ENCODE results near the gene CCDC87.
"Not testable (repeated sequence)": the region's sequence is repeated elsewhere in the genome, so short reads cannot be mapped to it uniquely, and the experiment has no call there.

CCDC87 gene

DNA sequence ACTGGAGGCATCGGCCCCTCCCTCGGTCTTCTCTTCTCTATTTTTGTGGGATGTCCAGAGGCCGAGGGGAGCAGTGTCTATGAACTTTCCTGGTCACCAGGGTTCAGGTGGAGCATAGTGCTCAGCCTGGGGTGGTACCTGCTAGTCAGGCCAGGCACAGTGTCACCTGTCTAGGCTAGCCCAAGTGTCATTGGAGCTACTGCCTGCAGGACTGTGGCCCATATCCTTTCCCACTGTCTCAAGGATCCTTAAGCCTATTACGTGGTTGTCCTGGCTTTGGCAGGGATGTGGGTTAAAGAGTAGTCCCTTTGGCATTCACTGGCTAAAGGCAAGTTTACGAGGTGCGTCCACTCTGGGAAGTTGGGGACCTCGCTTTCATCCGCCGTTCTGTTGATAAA lies 32.9 kb upstream of the CCDC87 start:
- Histone ChIP-seq H3K36me3 (ENCODE audit: insufficient read depth, low read length) (peaks cover 76% of the 10 kb centered on the region), H3K4me1 (ENCODE audit: insufficient read depth, low read length) (no peaks in the 10 kb centered on the region), H3K9me3 (ENCODE audit: control insufficient read depth, insufficient read depth, low read length) (no peaks in the 10 kb centered on the region), H3K9ac (ENCODE audit: low read depth, low read length) (no peak overlapping the region)

DNA sequence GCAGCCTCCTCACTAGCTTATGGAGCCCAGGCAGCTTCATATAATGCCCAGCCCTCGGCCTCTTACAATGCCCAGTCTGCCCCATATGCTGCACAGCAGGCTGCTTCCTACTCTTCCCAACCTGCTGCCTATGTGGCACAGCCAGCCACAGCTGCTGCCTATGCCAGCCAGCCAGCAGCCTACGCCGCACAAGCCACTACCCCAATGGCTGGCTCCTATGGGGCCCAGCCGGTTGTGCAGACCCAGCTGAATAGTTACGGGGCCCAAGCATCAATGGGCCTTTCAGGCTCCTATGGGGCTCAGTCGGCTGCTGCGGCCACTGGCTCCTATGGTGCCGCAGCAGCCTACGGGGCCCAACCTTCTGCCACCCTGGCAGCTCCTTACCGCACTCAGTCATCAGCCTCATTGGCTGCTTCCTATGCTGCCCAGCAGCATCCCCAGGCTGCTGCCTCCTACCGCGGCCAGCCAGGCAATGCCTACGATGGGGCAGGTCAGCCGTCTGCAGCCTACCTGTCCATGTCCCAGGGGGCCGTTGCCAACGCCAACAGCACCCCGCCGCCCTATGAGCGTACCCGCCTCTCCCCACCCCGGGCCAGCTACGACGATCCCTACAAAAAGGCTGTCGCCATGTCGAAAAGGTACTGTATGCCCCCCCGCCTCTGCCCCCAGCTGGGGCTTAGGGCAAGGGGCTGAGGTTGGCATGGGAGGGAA lies 32.3 kb upstream of the CCDC87 start:
- H3K9me3 ChIP-seq (ENCODE audit: control insufficient read depth, insufficient read depth, low read length): no peaks in the 10 kb centered on the region
- H3K9ac ChIP-seq (ENCODE audit: low read depth, low read length): no peak overlapping the region
- no peaks in the 10 kb centered on the region for H3K4me1 ChIP-seq (ENCODE audit: insufficient read depth, low read length)
- H3K36me3 ChIP-seq (ENCODE audit: insufficient read depth, low read length): peaks cover 75% of the 10 kb centered on the region

DNA sequence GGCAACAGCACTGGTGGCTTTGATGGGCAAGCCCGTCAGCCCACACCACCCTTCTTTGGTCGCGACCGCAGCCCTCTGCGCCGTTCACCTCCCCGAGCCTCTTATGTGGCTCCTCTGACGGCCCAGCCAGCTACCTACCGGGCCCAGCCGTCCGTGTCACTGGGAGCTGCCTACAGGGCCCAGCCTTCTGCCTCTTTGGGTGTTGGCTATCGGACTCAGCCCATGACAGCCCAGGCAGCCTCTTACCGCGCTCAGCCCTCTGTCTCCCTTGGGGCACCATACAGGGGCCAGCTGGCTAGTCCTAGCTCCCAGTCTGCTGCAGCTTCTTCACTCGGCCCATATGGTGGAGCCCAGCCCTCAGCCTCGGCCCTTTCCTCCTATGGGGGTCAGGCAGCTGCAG lies 31.6 kb upstream of the CCDC87 start:
- Histone ChIP-seq H3K4me1 (ENCODE audit: insufficient read depth, low read length) (no peaks in the 10 kb centered on the region), H3K9me3 (ENCODE audit: control insufficient read depth, insufficient read depth, low read length) (no peaks in the 10 kb centered on the region), H3K36me3 (ENCODE audit: insufficient read depth, low read length) (peaks cover 68% of the 10 kb centered on the region), H3K9ac (ENCODE audit: low read depth, low read length) (no peak overlapping the region)

DNA sequence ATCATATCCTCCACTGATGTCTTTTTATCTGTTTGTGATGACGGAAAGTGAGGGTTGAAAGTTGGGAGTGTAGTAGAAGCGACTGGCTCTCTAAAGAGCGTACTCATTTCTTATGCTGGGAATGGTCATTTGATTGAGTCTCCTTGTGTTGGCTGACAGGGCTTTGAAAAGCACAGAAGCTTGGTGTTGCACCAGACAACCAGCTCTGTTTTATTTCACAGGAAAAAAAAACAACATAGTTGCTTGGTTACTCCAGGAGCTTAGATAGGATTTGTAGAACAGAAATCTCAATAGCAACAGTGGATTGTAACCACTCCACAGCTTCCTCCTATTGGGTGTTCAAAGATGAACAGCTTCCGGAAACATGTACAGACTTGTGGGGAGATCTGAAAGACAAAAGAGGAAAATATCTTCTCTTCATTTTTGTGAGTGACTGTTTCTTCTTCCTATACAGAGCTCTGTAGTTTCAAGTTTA lies 26.3 kb upstream of the CCDC87 start:
- Histone ChIP-seq H3K9me3 (ENCODE audit: control insufficient read depth, insufficient read depth, low read length) (no peaks in the 10 kb centered on the region), H3K36me3 (ENCODE audit: insufficient read depth, low read length) (peaks cover 32% of the 10 kb centered on the region), H3K4me1 (ENCODE audit: insufficient read depth, low read length) (peaks cover 7% of the 10 kb centered on the region; the same call in 1 of the 2 replicates), H3K9ac (ENCODE audit: low read depth, low read length) (no peak overlapping the region)

DNA sequence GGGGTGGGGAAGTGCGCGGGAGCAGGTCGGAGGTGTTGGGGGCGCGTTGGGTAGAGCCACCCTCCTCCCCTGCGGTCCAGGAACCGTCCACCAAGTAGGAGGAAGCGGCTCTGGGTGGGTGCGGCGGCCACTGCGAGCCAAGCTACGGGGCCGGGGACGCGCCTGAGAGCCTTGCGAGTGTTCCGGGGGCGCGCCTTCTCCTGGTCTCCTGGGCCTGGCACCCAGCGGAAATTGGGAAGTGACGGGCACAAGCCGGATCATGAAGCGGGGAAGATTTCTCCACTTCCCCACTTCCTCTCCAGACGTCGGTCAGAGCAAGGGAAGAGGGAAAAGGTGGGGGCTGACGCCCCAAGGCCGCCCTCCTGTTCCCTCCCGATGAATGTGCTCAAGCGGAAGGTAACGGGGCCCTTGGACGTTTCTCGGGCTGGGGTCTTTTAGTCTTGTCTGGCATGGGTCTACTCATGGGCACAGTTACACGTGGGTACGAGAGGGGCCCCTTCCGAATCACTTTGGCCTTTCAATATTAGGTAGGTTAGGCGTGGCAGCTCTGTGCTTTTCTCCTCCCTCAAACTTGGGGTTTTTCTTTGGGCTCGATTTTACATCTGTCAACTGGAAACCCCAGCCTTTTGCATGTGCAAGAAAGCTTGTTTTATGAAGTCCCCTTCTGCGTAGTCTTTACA lies 24.4 kb upstream of the CCDC87 start:
- Histone ChIP-seq H3K9ac (ENCODE audit: low read depth, low read length) (peak overlapping the region; percentile 100), H3K4me1 (ENCODE audit: insufficient read depth, low read length) (peaks cover 7% of the 10 kb centered on the region; the same call in 1 of the 2 replicates), H3K36me3 (ENCODE audit: insufficient read depth, low read length) (peaks cover 16% of the 10 kb centered on the region), H3K9me3 (ENCODE audit: control insufficient read depth, insufficient read depth, low read length) (no peaks in the 10 kb centered on the region)

DNA sequence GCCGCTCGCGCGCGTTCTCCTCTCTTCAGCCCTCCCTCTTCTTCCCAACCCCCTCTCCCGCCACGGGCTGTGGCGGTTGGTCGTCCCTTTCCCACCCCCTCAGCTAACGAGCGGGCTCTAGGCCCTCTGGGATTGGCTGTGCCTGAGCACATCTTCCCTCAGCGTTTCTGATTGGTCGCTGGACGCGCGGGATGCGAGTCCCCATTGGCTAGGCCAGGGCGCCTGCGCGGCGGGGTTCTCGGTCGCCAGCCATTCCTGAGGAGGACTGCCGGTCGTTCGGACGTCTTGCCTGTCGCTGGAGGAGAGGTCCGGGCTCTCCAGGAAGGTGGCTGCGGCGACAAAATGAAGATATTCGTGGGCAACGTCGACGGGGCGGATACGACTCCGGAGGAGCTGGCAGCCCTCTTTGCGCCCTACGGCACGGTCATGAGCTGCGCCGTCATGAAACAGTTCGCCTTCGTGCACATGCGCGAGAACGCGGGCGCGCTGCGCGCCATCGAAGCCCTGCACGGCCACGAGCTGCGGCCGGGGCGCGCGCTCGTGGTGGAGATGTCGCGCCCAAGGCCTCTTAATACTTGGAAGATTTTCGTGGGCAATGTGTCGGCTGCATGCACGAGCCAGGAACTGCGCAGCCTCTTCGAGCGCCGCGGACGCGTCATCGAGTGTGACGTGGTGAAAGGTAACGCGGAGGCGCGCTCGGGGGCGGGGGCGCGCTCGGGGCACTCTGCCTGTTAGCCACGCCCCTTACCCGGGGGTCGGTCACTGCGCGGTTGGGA lies 23.7 kb upstream of the CCDC87 start, which contains the start of gene RBM14:
Gene RBM14, plus strand, starts transcription at position 252 of the 776 bp plus-strand sequence. Its CDS starts 91 bp downstream, at position 343.
- H3K36me3 ChIP-seq (ENCODE audit: insufficient read depth, low read length): peaks cover 14% of the 10 kb centered on the region
- peaks cover 7% of the 10 kb centered on the region; the same call in 1 of the 2 replicates for H3K4me1 ChIP-seq (ENCODE audit: insufficient read depth, low read length)
- no peaks in the 10 kb centered on the region for H3K9me3 ChIP-seq (ENCODE audit: control insufficient read depth, insufficient read depth, low read length)
- H3K9ac ChIP-seq (ENCODE audit: low read depth, low read length): peak within 1 kb of the TSS; percentile 100

DNA sequence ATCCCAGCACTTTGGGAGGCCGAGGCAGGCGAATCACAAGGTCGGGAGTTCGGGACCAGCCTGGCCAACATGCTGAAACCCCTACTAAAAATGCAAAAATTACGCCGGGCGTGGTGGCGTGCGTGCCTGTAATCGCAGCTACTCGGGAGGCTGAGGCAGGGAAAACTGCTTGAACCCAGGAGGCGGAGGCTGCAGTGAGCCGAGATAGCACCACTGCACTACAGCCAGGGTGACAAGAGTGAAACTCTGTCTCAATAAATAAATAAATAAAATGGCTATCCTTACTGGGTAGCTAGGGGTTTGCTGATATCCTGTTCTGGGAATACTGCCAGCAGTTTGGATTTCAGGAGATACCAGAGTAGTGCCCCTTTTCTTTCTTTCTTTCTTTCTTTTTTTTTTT lies 21.2 kb upstream of the CCDC87 start:
- H3K9ac ChIP-seq (ENCODE audit: low read depth, low read length): no peak overlapping the region
- H3K36me3 ChIP-seq (ENCODE audit: insufficient read depth, low read length): peaks cover 12% of the 10 kb centered on the region
- peaks cover 7% of the 10 kb centered on the region; the same call in 1 of the 2 replicates for H3K4me1 ChIP-seq (ENCODE audit: insufficient read depth, low read length)
- H3K9me3 ChIP-seq (ENCODE audit: control insufficient read depth, insufficient read depth, low read length): no peaks in the 10 kb centered on the region

DNA sequence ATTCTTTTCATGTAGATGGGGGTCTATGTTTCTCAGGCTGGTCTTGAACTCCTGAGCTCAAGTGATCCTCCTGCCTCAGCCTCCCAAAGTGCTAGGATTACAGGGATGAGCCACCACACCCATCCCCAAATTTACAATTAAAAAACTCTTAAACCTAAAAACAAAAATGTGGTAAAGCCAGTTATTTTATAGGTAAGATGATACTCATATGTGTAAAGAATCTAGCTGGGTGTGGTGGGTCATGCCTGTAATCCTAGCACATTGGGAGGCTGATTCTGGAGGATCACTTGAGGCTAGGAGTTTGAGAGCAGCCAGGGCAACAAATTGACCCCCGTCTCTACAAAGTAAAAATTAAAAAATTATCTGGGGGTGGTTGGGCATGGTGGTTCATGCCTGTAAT lies 19.6 kb upstream of the CCDC87 start:
- H3K4me1 ChIP-seq (ENCODE audit: insufficient read depth, low read length): no peaks in the 10 kb centered on the region
- no peaks in the 10 kb centered on the region for H3K9me3 ChIP-seq (ENCODE audit: control insufficient read depth, insufficient read depth, low read length)
- H3K9ac ChIP-seq (ENCODE audit: low read depth, low read length): no peak overlapping the region
- H3K36me3 ChIP-seq (ENCODE audit: insufficient read depth, low read length): no peaks in the 10 kb centered on the region

DNA sequence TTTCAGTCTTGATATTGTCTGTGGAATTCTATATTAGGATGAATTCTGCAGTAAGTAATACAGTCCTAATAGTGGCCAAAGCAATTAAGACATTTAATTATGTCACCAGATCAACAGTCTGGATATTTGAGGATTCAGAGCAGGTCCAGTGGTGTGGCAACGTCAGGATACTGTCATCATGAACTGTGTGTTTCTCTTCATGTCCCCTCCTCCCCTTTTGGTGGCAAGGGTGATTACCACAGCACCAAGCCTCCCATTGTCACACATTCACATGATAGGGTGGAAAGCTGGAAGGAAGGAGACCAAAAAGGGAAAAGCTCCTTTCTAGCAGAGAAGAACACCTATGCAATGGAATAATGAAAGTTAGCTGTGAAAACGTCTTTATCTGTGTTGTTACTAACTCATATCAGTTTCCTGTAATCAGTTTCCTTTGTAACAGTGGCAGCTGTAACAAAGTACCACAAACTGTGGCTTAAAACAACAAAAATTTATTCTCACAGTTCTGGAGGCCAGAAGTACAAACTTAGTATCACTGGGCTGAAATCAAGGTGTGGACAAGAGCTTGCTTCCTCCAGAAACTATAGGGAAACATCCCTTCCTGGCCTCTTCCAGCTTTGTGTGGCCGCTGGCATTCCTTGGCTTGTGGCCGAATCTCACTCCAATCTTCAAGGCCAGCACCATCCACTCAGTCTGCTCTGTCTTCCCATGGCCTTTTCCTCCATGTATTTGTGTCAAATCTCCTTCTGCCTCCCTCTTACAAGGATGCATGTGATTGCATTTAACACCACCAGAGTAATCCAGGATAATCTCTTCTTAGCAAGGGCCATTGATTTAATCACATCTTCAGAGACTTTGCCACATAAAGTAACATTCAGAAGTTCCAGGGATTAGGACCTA lies 17.1 kb upstream of the CCDC87 start:
- H3K9me3 ChIP-seq (ENCODE audit: control insufficient read depth, insufficient read depth, low read length): no peaks in the 10 kb centered on the region
- peaks cover 4% of the 10 kb centered on the region; the same call in 1 of the 2 replicates for H3K36me3 ChIP-seq (ENCODE audit: insufficient read depth, low read length)
- no peak overlapping the region for H3K9ac ChIP-seq (ENCODE audit: low read depth, low read length)
- no peaks in the 10 kb centered on the region for H3K4me1 ChIP-seq (ENCODE audit: insufficient read depth, low read length)

DNA sequence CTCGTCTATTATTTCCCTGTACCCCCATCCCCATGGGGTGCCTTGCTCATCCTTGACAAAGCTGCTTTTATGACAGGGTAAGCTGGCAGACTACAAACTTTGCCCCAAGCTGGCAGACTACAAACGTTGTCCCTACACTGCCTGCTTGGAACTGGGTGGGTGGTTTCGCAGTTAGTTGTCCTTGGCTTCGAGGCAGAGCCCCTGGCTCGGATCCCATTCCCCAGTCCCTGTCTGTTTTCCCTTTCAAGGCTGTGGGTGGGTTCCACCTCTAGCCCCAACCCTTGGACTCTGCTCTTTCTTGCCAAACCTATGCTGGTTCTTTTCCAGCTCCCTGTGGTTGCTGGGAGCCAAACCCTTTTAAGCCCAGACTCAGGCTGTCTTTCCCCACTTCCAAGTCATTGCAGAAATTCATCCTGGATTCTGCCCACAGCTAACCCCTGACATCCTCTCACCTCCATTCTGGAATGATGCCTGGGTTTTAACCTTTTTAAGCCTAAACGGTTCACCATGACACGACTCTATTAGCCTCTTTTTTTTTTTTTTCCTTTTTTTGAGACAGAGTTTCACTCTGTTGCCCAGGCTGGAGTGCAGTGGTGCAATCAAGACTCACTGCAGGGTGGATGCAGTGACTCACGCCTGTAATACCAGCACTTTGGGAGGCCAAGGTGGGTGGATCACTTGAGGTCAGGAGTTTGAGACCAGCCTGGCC lies 14.4 kb upstream of the CCDC87 start:
- Histone ChIP-seq H3K9ac (ENCODE audit: low read depth, low read length) (no peak overlapping the region), H3K9me3 (ENCODE audit: control insufficient read depth, insufficient read depth, low read length) (no peaks in the 10 kb centered on the region), H3K4me1 (ENCODE audit: insufficient read depth, low read length) (no peaks in the 10 kb centered on the region), H3K36me3 (ENCODE audit: insufficient read depth, low read length) (peaks cover 5% of the 10 kb centered on the region; the same call in 1 of the 2 replicates)

DNA sequence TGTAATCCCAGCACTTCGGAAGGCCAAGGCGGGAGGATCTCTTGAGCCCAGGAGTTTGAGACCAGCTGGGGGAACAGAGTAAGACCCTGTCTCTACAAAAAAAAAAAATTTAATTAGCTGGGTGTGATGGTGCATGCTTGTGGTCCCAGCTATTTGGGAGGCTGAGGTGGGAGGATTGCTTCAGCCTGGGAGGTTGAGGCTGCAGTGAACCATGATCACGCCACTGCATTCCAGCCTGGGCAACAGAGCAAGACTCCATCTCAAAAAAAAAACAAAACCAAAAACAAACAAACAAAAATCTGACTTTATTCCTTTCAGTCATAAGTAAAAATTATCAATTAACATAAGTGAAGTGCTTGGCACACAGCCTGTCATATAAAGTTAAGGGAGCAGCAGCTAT lies 13.7 kb upstream of the CCDC87 start:
- H3K9ac ChIP-seq (ENCODE audit: low read depth, low read length); H3K4me1 ChIP-seq (ENCODE audit: insufficient read depth, low read length): not testable (repeated sequence)

DNA sequence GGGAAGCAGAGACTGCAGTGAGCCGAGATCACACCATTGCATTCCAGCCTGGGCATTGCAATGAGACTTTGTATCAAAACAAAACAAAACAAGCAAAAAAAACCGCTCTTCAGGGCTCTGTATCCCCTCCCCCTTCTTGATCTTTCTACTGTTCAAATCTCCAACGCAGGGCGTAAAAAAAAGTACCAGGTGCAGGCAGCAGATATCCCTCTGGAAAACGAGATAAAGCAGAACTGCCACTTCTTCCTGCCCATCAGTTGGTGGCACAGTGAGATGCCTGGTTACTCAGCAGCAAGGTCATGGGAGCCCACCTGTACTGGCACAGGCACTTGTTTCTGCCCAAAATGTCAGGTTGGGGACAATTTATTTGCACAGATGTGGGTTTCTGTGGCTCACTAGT lies 11.3 kb upstream of the CCDC87 start:
- Histone ChIP-seq H3K4me1 (ENCODE audit: insufficient read depth, low read length) (no peaks in the 10 kb centered on the region), H3K36me3 (ENCODE audit: insufficient read depth, low read length) (peaks cover 7% of the 10 kb centered on the region; the same call in 1 of the 2 replicates), H3K9me3 (ENCODE audit: control insufficient read depth, insufficient read depth, low read length) (no peaks in the 10 kb centered on the region; the same call in 1 of the 2 replicates), H3K9ac (ENCODE audit: low read depth, low read length) (no peak overlapping the region)

More for the DNA sequence above, 13.7 kb upstream of the CCDC87 start:
- H3K36me3 ChIP-seq (ENCODE audit: insufficient read depth, low read length); H3K9me3 ChIP-seq (ENCODE audit: control insufficient read depth, insufficient read depth, low read length): not testable (repeated sequence)

DNA sequence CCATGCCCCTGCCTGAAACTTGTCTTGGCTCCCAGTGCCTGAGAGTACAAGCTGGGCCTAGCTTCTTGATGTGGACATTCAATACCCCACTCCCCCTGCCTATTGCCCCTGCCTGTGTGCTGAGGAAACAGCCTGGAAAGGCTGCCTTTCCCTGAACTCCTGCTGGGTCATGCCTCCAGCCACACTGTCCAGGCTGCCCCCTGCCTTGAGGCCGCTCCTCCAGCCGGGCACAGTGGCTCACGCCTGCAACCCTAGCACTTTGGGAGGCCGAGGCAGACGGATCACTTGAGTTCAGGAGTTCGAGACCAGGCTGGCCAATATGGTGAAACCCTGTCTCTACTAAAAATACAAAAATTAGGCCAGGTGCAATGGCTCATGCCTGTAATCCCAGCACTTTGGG lies 10.2 kb upstream of the CCDC87 start:
- peaks cover 7% of the 10 kb centered on the region for H3K36me3 ChIP-seq (ENCODE audit: insufficient read depth, low read length)
- no peaks in the 10 kb centered on the region for H3K4me1 ChIP-seq (ENCODE audit: insufficient read depth, low read length)
- no peaks in the 10 kb centered on the region; the same call in 1 of the 2 replicates for H3K9me3 ChIP-seq (ENCODE audit: control insufficient read depth, insufficient read depth, low read length)
- H3K9ac ChIP-seq (ENCODE audit: low read depth, low read length): no peak overlapping the region
